Loucy (cell line): Measurements from ENCODE around the gene ACVR1B.

Experiments used
- CTCF ChIP-seq: fragments of 200-600 bp; sonication (generic); conservative IDR thresholded peaks from 2 replicates; pipeline ENCODE4 v1.5.1; 2014; ENCODE audit warnings: mild to moderate bottlenecking, antibody characterized with exemption, low read length
- EZH2phosphoT487 ChIP-seq: fragments of 200-600 bp; IDR thresholded peaks from 2 replicates; pipeline ENCODE4 v1.6.1; 2018; ENCODE audit warnings: antibody characterized with exemption, mild to moderate bottlenecking, moderate library complexity, borderline replicate concordance

GRCh38 chr12:51906430-51907082 is 44.9 kb upstream of the ACVR1B start:
- no peak for TF ChIP-seq CTCF
- no peak for TF ChIP-seq EZH2phosphoT487
